GM23338 (cell line): ENCODE data around the gene CARD10. TPM values are rescaled to one million over a fixed set of nuclear protein-coding genes. Genes with fewer than 3 reads are reported as not detected.

Experiments
- ATAC-seq: fragments of 200-7000 bp; cut with Tn5 transposase; 3 replicates; pipeline ENCODE4 v1.9.1; 2020
- DNase-seq: peaks from one replicate; pipeline ENCODE4 v3.0.0-alpha.2; 2015; ENCODE audit warnings: low spot score
- H2AFZ ChIP-seq: fragments of 200-600 bp; sonication (generic); 2 replicates; pipeline ENCODE4 v1.8.0; 2016; ENCODE audit warnings: antibody characterized with exemption, mild to moderate bottlenecking, moderate library complexity
- H3F3A ChIP-seq: fragments of 200-600 bp; sonication (generic); replicated peaks from 2 replicates; pipeline ENCODE4 v1.8.0; 2017; ENCODE audit warnings: antibody characterized with exemption, mixed run types, low read depth
- H3K27ac ChIP-seq: fragments of 200-600 bp; sonication (generic); 2 replicates; pipeline ENCODE4 v1.6.1; 2016; ENCODE audit warnings: low read depth
- H3K27me3 ChIP-seq: fragments of 200-600 bp; sonication (generic); 2 replicates; pipeline ENCODE4 v1.8.0; 2016; ENCODE audit warnings: mild to moderate bottlenecking, mixed run types, moderate library complexity; ENCODE audit not compliant: insufficient read depth
- H3K36me3 ChIP-seq: fragments of 200-600 bp; sonication (generic); 2 replicates; pipeline ENCODE4 v1.8.0; 2016; ENCODE audit warnings: mild to moderate bottlenecking; ENCODE audit not compliant: insufficient read depth
- H3K4me1 ChIP-seq: fragments of 200-600 bp; sonication (generic); 2 replicates; pipeline ENCODE4 v1.8.0; 2016; ENCODE audit warnings: mild to moderate bottlenecking, moderate library complexity; ENCODE audit not compliant: insufficient read depth
- H3K4me2 ChIP-seq: fragments of 200-600 bp; sonication (generic); 2 replicates; pipeline ENCODE4 v1.7.1; 2017; ENCODE audit warnings: mixed run types
- H3K4me3 ChIP-seq: fragments of 200-600 bp; sonication (generic); 2 replicates; pipeline ENCODE4 v1.6.1; 2016; ENCODE audit warnings: mixed run types
- H3K79me2 ChIP-seq: fragments of 200-600 bp; sonication (generic); replicated peaks from 2 replicates; pipeline ENCODE4 v1.8.0; 2017; ENCODE audit warnings: mild to moderate bottlenecking; ENCODE audit not compliant: insufficient read depth
- H3K9me2 ChIP-seq: fragments of 200-600 bp; sonication (generic); 2 replicates; pipeline ENCODE4 v1.8.0; 2017; ENCODE audit not compliant: insufficient read depth
- H4K20me1 ChIP-seq: fragments of 200-600 bp; sonication (generic); replicated peaks from 2 replicates; pipeline ENCODE4 v1.8.0; 2017; ENCODE audit warnings: mild to moderate bottlenecking; ENCODE audit not compliant: insufficient read depth
- H3K27ac Mint-ChIP-seq: 2 replicates; pipeline ENCODE4 v1.8.0; 2020; ENCODE audit warnings: inconsistent platforms, mild to moderate bottlenecking, moderate library complexity, mixed read lengths
- H3K27me3 Mint-ChIP-seq: 3 replicates; pipeline ENCODE4 v1.8.0; 2022; ENCODE audit warnings: low read depth, mild to moderate bottlenecking, moderate library complexity, mixed read lengths, inconsistent platforms; ENCODE audit not compliant: insufficient read depth, poor library complexity
- H3K36me3 Mint-ChIP-seq: 3 replicates; pipeline ENCODE4 v1.8.0; 2021; ENCODE audit warnings: low read depth, mild to moderate bottlenecking, inconsistent platforms, moderate library complexity, mixed read lengths
- H3K4me1 Mint-ChIP-seq: 3 replicates; pipeline ENCODE4 v1.8.0; 2020; ENCODE audit warnings: mild to moderate bottlenecking, inconsistent platforms, mixed read lengths
- H3K4me3 Mint-ChIP-seq: 3 replicates; pipeline ENCODE4 v1.8.0; 2021; ENCODE audit warnings: moderate library complexity, mild to moderate bottlenecking, inconsistent platforms, mixed read lengths
- H3K9me3 Mint-ChIP-seq: 3 replicates; pipeline ENCODE4 v1.8.0; 2020; ENCODE audit warnings: moderate library complexity, mild to moderate bottlenecking, inconsistent platforms, mixed read lengths
- CREB1 ChIP-seq: fragments of 250-450 bp; sonication (Bioruptor Pico); IDR thresholded peaks from 2 replicates; pipeline ENCODE4 v1.5.0; 2020; ENCODE audit warnings: low read depth, mild to moderate bottlenecking, moderate library complexity
- ETS1 ChIP-seq: IDR thresholded peaks from 2 replicates; pipeline ENCODE4 v1.6.1; 2016; ENCODE audit warnings: antibody characterized with exemption
- EZH2phosphoT487 ChIP-seq: fragments of 200-600 bp; sonication (generic); IDR thresholded peaks from one replicate; pipeline ENCODE4 v1.8.1; 2018; ENCODE audit warnings: antibody characterized with exemption; ENCODE audit not compliant: unreplicated experiment
- JUNB ChIP-seq: IDR thresholded peaks from one replicate; pipeline ENCODE4 v1.6.1; 2016; ENCODE audit warnings: antibody characterized with exemption; ENCODE audit not compliant: unreplicated experiment
- POLR2AphosphoS5 ChIP-seq: IDR thresholded peaks from 2 replicates; pipeline ENCODE4 v1.6.1; 2016; ENCODE audit warnings: antibody characterized with exemption, low read depth
- REST ChIP-seq: IDR thresholded peaks from one replicate; pipeline ENCODE4 v1.6.1; 2018; ENCODE audit warnings: antibody characterized with exemption; ENCODE audit not compliant: unreplicated experiment
- STAT1 ChIP-seq: IDR thresholded peaks from one replicate; pipeline ENCODE4 v1.6.1; 2016; ENCODE audit warnings: antibody characterized with exemption; ENCODE audit not compliant: unreplicated experiment
- ZNF331 ChIP-seq: fragments of 250-450 bp; sonication (Bioruptor Pico); IDR thresholded peaks from 2 replicates; pipeline ENCODE4 v1.5.0; 2020; ENCODE audit warnings: low read depth, mild to moderate bottlenecking, moderate library complexity
- ZNF462 ChIP-seq: fragments of 250-450 bp; sonication (Bioruptor Pico); IDR thresholded peaks from 2 replicates; pipeline ENCODE4 v1.5.0; 2020; ENCODE audit warnings: mild to moderate bottlenecking, moderate library complexity
- polyA plus RNA-seq: library from polyadenylated mRNA; unstranded; fragments of >200 nt; fragmentation: Nextera tagmentation; extraction: Ambion mirVana; gene quantifications from 2 replicates; pipeline ENCODE4 v1.2.1, GENCODE V29; 2016
- total RNA-seq: library from RNA; depleted of rRNA; stranded (reverse); fragments of >200 nt; shearing (Covaris generic); gene quantifications from 2 replicates; pipeline ENCODE4 v1.2.3, GENCODE V29; 2014

Gene CARD10
- total and polyA plus RNA-seq, 2 experiments from 2014 or later: 5.4 to 17.2 TPM

GRCh38 chr22:37460684-37461083 is 58.5 kb downstream of the CARD10 start (continued):
- TF ChIP-seq STAT1: no peak
- TF ChIP-seq CREB1 (CRISPR knock-in tag): no peak
- TF ChIP-seq ZNF462 (CRISPR knock-in tag): no peak
- TF ChIP-seq ETS1: no peak
- TF ChIP-seq EZH2phosphoT487: no peak
- TF ChIP-seq POLR2AphosphoS5: no peak

- no peak overlapping the region for H3K27ac Mint-ChIP-seq
- H2AFZ ChIP-seq: no peak overlapping the region
- no peaks in the 10 kb centered on the region for H4K20me1 ChIP-seq
- no peaks in the 10 kb centered on the region for H3K36me3 Mint-ChIP-seq
- no peaks in the 10 kb centered on the region for H3K4me1 ChIP-seq
- ATAC-seq: no peak
- no peaks in the 10 kb centered on the region for H3K79me2 ChIP-seq
- no peak overlapping the region for H3K4me3 Mint-ChIP-seq
- H3K4me3 ChIP-seq: no peak overlapping the region
- DNase-seq: no peak
- H3K9me2 ChIP-seq: no peaks in the 10 kb centered on the region
- no peaks in the 10 kb centered on the region for H3K36me3 ChIP-seq
- no peaks in the 10 kb centered on the region for H3F3A ChIP-seq
- no peak overlapping the region for H3K27ac ChIP-seq
- H3K27me3 Mint-ChIP-seq: peaks cover 14% of the 10 kb centered on the region
- no peaks in the 10 kb centered on the region for H3K9me3 Mint-ChIP-seq
- peaks cover 14% of the 10 kb centered on the region for H3K4me1 Mint-ChIP-seq
- H3K27me3 ChIP-seq: no peaks in the 10 kb centered on the region
- H3K4me2 ChIP-seq: no peak overlapping the region
- TF ChIP-seq EZH2phosphoT487 (no peak), ZNF331 (CRISPR knock-in tag) (no peak), JUNB (no peak), REST (no peak), STAT1 (no peak)
Observed at GRCh38 chr22:37459206-37459605, 60.0 kb downstream of the CARD10 start.
